GM20000 (cell line): Measurements from ENCODE around the gene SLC44A4.
"Not testable (repeated sequence)": the region's sequence is repeated elsewhere in the genome, so short reads cannot be mapped to it uniquely, and the experiment has no call there.

ENCODE experiments used
- DNase-seq: peaks from one replicate; pipeline ENCODE4 v3.0.0; 2012; ENCODE audit warnings: low spot score
- TF ChIP-seq, protein P1 (sequence below): IDR thresholded peaks from 2 replicates; pipeline ENCODE4 v1.5.1; 2012; ENCODE audit warnings: mild to moderate bottlenecking, control low read depth; ENCODE audit errors: extremely low read depth, missing control alignments

SLC44A4 gene

DNA sequence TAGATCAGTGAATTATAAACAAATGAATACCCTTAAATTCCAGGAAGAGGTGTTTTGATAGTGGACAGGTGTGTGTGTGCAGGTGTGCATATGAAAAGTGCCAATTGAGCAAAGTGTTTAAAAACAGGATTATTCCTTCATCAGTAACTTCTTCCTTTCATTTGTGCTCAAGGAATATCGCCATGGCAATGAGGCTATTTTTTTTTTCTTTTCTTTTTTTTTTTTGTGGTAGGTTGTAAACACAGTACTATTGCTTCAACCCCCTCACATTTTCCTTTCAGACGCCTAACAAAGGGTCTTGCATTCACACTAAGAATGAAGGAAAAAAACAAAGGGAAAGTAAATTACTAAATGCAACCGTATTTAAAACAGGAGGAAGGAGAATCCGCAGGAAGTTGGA, 53.2 kb downstream of the SLC44A4 start:
- TF ChIP-seq, protein P1, sequence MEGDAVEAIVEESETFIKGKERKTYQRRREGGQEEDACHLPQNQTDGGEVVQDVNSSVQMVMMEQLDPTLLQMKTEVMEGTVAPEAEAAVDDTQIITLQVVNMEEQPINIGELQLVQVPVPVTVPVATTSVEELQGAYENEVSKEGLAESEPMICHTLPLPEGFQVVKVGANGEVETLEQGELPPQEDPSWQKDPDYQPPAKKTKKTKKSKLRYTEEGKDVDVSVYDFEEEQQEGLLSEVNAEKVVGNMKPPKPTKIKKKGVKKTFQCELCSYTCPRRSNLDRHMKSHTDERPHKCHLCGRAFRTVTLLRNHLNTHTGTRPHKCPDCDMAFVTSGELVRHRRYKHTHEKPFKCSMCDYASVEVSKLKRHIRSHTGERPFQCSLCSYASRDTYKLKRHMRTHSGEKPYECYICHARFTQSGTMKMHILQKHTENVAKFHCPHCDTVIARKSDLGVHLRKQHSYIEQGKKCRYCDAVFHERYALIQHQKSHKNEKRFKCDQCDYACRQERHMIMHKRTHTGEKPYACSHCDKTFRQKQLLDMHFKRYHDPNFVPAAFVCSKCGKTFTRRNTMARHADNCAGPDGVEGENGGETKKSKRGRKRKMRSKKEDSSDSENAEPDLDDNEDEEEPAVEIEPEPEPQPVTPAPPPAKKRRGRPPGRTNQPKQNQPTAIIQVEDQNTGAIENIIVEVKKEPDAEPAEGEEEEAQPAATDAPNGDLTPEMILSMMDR, result no peak
- DNase-seq, result no peak

DNA sequence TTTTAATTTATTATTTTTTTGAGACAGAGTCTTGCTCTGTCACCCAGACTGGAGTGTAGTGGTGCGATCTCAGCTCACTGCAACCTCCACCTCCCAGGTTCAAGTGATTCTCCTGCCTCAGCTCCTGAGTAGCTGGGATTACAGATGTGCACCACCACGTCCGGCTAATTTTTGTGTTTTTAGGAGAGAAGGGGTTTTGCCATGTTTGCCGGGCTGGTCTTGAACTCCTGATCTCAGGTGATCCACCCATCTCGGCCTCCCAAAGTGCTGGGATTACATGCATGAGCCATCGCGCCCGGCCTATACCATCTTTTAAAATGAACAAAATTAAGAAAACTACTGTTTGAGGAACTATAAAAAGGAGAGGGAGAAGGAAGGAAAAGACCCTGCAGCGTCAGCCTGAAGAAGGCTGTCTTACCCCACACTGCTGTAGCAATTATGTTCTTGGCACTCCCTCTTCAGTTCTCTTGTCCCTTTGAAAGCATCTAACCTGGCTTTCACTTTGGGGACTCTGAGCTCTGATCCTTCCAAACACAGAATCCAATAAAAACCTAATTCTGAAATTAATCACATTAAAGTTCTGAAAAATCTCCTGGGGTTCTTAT, 55.1 kb downstream of the SLC44A4 start:
- not testable (repeated sequence) for DNase-seq

DNA sequence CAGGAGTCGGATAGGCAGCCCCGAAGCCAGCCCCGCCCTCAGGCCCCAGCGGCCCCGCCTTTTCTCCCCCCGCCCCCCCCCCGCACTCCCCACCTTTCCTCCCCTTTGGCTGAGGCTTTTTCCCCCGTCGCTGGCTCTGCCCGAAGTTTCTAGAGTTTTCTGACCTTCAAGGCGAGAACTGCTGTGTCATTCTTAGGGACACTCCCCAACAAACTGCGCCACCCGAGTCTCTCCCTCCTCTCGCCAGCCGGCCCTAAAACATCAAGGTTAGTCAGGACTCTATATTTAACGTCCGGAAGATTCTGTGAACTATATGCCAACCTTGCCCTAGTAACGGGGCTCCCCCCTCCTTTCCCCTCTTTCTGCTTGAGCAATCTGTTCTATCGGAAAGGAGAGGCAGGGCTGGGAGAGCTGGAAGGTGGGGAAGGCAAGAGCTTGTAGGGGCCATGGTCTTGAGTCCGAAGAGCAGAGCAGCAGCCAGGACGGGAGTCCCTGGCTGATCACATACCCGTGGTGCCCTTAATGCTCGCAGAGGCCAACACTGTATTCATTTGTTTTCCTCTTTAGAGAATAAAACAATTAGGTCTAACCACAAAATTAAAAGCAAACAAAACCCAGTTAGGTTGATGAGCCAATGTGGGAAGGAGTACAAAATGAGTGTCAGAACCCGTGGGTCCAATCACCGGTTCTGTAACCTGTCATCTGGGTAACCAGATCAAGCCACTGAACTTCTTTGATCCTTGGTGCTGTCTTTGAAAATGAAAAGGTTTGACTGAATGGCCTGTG, 56.6 kb downstream of the SLC44A4 start:
- TF ChIP-seq, protein P1, result no peak
- DNase-seq, result peak; percentile 70

DNA sequence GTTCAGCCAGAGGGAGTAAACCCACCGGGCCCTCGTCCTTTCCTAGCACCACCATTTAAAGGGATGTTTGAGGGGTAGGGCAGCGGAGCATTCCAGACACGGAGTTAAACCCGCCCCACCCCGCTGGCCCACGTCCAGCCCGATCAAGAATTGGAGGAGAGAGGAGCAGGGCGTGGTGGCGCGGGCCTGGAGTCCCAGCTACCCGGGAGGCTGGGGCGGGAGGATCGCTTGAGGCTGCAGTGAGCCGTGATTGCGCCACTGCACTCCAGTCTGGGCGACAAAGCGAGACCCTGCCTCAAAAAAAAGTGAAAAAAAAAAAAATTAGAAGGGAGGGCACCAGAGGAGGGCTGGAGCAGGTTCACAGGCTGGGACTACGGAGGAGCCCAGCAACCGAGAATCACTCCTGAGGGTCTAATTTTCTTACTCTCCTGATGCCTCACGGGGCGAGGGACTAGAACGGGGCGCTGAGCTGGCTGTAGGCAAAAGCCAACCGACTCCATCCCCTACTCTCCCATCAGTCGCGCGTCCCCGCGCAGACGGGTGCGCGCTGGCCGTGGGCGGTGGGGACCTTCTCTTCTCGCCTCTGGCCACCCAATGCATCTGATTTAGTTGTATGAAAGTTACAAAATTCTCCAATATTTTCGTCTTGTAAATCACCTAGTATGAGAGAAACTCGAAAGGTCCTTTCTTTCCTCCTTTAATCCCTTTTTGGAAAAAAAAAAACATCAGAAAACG, 57.3 kb downstream of the SLC44A4 start:
- peak; percentile 63 for DNase-seq
- TF ChIP-seq, protein P1, result no peak

DNA sequence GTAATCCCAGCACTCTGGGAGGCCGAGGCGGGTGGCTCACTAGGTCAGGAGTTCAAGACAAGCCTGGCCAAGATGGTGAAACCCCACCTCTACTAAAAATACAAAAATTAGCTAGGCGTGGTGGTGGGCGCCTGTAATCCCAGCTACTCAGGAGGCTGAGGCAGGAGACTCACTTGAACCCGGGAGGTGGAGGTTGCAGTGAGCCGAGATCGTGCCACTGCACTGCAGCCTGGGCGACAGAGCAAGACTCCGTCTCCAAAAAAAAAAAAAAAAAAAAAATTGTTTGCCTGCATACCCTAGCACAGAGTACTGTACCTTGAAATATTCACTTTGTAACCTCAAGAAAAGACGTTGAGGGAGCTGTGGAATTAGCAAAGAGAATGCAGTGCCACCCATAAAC, 58.4 kb downstream of the SLC44A4 start:
- DNase-seq, result not testable (repeated sequence)

DNA sequence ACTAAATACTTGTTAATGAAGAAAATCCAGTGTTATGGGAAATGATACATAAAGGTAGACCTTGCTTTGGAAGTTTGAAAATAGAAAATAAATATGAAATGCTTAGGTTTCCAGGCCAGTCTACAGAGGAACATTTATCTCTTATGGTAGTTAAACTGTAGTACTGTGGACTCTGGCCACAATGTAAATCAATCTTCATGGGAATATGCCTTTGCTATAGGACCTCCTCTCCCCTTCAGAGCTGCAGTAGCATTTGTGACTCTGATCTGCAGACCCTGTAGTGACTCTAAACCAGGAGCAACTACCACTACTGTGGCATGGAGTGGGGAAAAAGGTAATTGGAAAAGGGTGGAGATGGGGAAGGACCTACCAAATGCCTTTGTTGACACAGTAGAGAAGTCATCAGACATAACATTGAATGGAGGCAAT, 58.9 kb downstream of the SLC44A4 start:
- TF ChIP-seq, protein P1, result no peak
- no peak for DNase-seq

DNA sequence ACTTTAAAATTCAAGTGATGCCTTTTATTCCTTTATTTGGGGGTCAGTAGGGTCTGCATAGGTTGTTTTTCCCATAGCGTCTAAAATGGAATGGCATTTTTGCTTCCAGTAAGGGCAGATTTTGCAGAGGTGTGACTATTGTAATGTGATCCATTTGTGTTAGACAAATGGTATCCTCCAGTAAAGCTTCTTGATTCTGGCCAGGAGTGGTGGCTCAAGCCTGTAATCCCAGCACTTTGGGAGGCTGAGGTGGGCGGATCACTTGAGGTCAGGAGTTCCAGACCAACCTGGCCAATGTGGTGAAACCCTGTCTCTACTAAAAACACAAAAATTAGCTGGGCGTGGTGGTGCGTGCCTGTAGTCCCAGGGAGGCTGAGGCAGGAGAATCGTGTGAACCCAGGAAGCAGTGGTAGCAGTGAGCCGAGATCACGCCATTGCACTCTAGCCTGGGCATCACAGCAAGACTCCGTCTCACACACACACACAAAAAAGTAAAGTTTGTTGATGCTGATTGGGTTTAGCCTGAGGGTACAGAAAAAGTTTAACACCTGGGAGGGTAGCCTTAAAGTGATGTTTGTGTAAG, 60.8 kb downstream of the SLC44A4 start:
- DNase-seq, result not testable (repeated sequence)

DNA sequence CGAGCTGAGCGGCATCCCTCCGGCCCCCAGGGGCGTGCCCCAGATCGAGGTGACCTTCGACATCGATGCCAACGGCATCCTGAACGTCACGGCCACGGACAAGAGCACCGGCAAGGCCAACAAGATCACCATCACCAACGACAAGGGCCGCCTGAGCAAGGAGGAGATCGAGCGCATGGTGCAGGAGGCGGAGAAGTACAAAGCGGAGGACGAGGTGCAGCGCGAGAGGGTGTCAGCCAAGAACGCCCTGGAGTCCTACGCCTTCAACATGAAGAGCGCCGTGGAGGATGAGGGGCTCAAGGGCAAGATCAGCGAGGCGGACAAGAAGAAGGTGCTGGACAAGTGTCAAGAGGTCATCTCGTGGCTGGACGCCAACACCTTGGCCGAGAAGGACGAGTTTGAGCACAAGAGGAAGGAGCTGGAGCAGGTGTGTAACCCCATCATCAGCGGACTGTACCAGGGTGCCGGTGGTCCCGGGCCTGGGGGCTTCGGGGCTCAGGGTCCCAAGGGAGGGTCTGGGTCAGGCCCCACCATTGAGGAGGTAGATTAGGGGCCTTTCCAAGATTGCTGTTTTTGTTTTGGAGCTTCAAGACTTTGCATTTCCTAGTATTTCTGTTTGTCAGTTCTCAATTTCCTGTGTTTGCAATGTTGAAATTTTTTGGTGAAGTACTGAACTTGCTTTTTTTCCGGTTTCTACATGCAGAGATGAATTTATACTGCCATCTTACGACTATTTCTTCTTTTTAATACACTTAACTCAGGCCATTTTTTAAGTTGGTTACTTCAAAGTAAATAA, 61.5 kb downstream of the SLC44A4 start:
- not testable (repeated sequence) for DNase-seq
